Panc1 (cell line): Measurements from ENCODE around the gene DDX1. TPM values are rescaled to one million over a fixed set of nuclear protein-coding genes. Genes with fewer than 3 reads are reported as not detected.

Source experiments
- ATAC-seq: fragments of 200-7000 bp; cut with Tn5 transposase; 2 replicates; pipeline ENCODE4 v1.9.1; 2020; ENCODE audit warnings: mild to moderate bottlenecking, moderate library complexity
- BruUV-seq: library from RNA; stranded (reverse); fragments of 400-500 nt; replicated peaks from 2 replicates; lab custom pipeline; 2021; lab: Mats Ljungman, UMichigan
- CTCF ChIA-PET: fragments of 300-600 bp; sonication (Branson Sonifier 250); formaldehyde crosslinking; loops from one replicate; lab custom pipeline; 2022; ENCODE audit warnings: antibody characterized with exemption; lab: Charles Lee
- POLR2A ChIA-PET: fragments of 300-600 bp; sonication (Branson Sonifier 250); formaldehyde crosslinking; loops from one replicate; lab custom pipeline; 2022; ENCODE audit warnings: antibody characterized with exemption; lab: Charles Lee
- DNase-seq: peaks from one replicate; pipeline ENCODE4 v3.0.0-alpha.2; 2010; ENCODE audit warnings: low read depth, low spot score
- H3K27ac ChIP-seq: 2 replicates; pipeline ENCODE4 v1.5.1; 2011; ENCODE audit warnings: mild to moderate bottlenecking, low read length, inconsistent platforms
- H3K27me3 ChIP-seq: fragments of 200-500 bp; sonication (Bioruptor generic); 2 replicates; pipeline ENCODE4 v1.6.0; 2014; ENCODE audit warnings: low read length, inconsistent platforms; ENCODE audit not compliant: control insufficient read depth, insufficient read depth
- H3K36me3 ChIP-seq: fragments of 200-500 bp; sonication (Bioruptor generic); 2 replicates; pipeline ENCODE4 v1.5.1; 2014; ENCODE audit warnings: inconsistent platforms, mild to moderate bottlenecking, low read length, moderate library complexity; ENCODE audit not compliant: control insufficient read depth, insufficient read depth
- H3K4me1 ChIP-seq: 2 replicates; pipeline ENCODE4 v1.5.1; 2011; ENCODE audit warnings: inconsistent platforms, mild to moderate bottlenecking, low read length, moderate library complexity; ENCODE audit not compliant: control insufficient read depth, insufficient read depth
- H3K4me3 ChIP-seq, 2 experiments: 2 replicates each; pipeline ENCODE4 v1.5.1; 2011 to 2012; ENCODE audit warnings: low read depth in 2 of 2, low read length in 2 of 2, mild to moderate bottlenecking in 2 of 2, inconsistent platforms in 1 of 2, moderate library complexity in 1 of 2
- H3K9me3 ChIP-seq: fragments of 200-500 bp; sonication (Bioruptor generic); 2 replicates; pipeline ENCODE4 v1.5.1; 2014; ENCODE audit warnings: low read depth, mild to moderate bottlenecking, inconsistent platforms, low read length, moderate library complexity; ENCODE audit not compliant: control insufficient read depth, insufficient read depth
- POLR2AphosphoS5 ChIP-seq: IDR thresholded peaks from 2 replicates; pipeline ENCODE4 v1.6.1; 2012; ENCODE audit warnings: mild to moderate bottlenecking, low read depth, low read length, moderate library complexity
- SIN3A ChIP-seq: IDR thresholded peaks from 2 replicates; pipeline ENCODE4 v1.6.1; 2012; ENCODE audit warnings: low read depth, mild to moderate bottlenecking, low read length, moderate library complexity, borderline replicate concordance; ENCODE audit not compliant: insufficient read depth
- TCF7L2 ChIP-seq: IDR thresholded peaks from 2 replicates; pipeline ENCODE4 v1.6.1; 2011; ENCODE audit warnings: mild to moderate bottlenecking, low read depth, low read length, inconsistent platforms
- in situ Hi-C: cut with HindIII; loops from 2 replicates; pipeline ENCODE4 v1.10.0; 2016; ENCODE audit warnings: low sequenced_read_pairs, low pct_unique_long_range_greater_than_20kb
- intact Hi-C: fragments of 100-400 bp; cut with micrococcal nuclease; formaldehyde crosslinking; loops from one replicate; pipeline ENCODE4 v1.10.0; 2022; ENCODE audit not compliant: unreplicated experiment
- total RNA-seq: library from RNA; stranded (reverse); gene quantifications from one replicate; pipeline ENCODE4 v1.2.1, GENCODE V29; 2021; ENCODE audit not compliant: unreplicated experiment
- TF ChIP-seq, protein P1 (sequence below): fragments of 450-650 bp; IDR thresholded peaks from 2 replicates; pipeline ENCODE4 v1.5.1; 2017; ENCODE audit warnings: mild to moderate bottlenecking
- TF ChIP-seq, protein P2 (sequence below), 2 experiments: IDR thresholded peaks; 2 replicates each; pipeline ENCODE4 v1.6.1; 2011 to 2012; ENCODE audit warnings: low read depth in 2 of 2, control low read depth in 1 of 2, low read length in 1 of 2, mild to moderate bottlenecking in 1 of 2, moderate library complexity in 1 of 2; ENCODE audit not compliant: insufficient read depth in 1 of 2

DDX1 gene
- total RNA-seq, 1 experiment from 2014 or later, result 102 TPM

- no peaks in the 10 kb centered on the region for H3K27me3 ChIP-seq
- no peaks in the 10 kb centered on the region for H3K9me3 ChIP-seq
- no peak overlapping the region for H3K27ac ChIP-seq
- ChIA-PET CTCF (no interaction called here), POLR2A (no interaction called here)
- no peak overlapping the region for H3K4me3 ChIP-seq
- in situ Hi-C loops (no loop called here), intact Hi-C loops (no loop called here)
- no peaks in the 10 kb centered on the region for H3K36me3 ChIP-seq
- no peak for ATAC-seq
- TF ChIP-seq, protein P1, sequence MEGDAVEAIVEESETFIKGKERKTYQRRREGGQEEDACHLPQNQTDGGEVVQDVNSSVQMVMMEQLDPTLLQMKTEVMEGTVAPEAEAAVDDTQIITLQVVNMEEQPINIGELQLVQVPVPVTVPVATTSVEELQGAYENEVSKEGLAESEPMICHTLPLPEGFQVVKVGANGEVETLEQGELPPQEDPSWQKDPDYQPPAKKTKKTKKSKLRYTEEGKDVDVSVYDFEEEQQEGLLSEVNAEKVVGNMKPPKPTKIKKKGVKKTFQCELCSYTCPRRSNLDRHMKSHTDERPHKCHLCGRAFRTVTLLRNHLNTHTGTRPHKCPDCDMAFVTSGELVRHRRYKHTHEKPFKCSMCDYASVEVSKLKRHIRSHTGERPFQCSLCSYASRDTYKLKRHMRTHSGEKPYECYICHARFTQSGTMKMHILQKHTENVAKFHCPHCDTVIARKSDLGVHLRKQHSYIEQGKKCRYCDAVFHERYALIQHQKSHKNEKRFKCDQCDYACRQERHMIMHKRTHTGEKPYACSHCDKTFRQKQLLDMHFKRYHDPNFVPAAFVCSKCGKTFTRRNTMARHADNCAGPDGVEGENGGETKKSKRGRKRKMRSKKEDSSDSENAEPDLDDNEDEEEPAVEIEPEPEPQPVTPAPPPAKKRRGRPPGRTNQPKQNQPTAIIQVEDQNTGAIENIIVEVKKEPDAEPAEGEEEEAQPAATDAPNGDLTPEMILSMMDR, result no peak
- TF ChIP-seq, protein P2, sequence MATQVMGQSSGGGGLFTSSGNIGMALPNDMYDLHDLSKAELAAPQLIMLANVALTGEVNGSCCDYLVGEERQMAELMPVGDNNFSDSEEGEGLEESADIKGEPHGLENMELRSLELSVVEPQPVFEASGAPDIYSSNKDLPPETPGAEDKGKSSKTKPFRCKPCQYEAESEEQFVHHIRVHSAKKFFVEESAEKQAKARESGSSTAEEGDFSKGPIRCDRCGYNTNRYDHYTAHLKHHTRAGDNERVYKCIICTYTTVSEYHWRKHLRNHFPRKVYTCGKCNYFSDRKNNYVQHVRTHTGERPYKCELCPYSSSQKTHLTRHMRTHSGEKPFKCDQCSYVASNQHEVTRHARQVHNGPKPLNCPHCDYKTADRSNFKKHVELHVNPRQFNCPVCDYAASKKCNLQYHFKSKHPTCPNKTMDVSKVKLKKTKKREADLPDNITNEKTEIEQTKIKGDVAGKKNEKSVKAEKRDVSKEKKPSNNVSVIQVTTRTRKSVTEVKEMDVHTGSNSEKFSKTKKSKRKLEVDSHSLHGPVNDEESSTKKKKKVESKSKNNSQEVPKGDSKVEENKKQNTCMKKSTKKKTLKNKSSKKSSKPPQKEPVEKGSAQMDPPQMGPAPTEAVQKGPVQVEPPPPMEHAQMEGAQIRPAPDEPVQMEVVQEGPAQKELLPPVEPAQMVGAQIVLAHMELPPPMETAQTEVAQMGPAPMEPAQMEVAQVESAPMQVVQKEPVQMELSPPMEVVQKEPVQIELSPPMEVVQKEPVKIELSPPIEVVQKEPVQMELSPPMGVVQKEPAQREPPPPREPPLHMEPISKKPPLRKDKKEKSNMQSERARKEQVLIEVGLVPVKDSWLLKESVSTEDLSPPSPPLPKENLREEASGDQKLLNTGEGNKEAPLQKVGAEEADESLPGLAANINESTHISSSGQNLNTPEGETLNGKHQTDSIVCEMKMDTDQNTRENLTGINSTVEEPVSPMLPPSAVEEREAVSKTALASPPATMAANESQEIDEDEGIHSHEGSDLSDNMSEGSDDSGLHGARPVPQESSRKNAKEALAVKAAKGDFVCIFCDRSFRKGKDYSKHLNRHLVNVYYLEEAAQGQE (IDR thresholded peaks at IDR 0.05; ENCODE audit: insufficient read depth in 1 of 2, low read depth in 2 of 2, low read length in 1 of 2), result no peak
- TF ChIP-seq SIN3A (no peak), POLR2AphosphoS5 (no peak), TCF7L2 (no peak)
- no TSS peak for BruUV-seq
- DNase-seq, result no peak
- no peaks in the 10 kb centered on the region for H3K4me1 ChIP-seq
Observed at GRCh38 chr2:15571729-15572128, 19.9 kb upstream of the DDX1 start.

DNA sequence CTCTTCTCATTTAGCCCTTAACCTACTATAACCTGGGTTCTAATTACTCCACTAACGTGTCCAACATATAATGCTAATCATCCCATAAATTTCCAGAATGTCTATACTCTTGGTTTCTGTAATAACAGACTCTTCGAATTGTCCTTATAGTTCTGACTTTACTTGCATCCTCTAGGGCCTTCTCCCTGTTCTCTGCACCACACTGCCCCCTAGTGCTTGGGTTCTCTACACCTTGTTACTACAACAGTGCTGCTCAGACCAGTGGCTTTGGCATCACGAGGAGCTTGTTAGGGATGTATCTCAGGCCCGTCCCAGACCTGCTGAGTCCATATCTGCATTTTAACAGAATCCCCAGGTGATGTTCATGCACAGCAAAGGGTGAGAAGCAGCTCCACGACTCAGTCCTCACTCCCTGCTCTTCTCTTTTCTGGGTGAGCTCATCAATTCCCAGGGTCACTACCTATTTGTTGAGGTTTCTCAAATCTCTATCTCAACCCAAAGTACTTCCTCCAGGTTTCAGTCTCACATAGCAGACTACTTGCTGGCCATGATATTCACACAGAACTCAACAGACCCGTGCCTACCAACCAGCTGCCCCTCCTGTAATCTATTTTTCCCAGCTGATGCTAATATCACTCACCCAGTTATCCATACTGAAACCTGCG, 14.5 kb upstream of the DDX1 start:
- CTCF ChIA-PET, result interaction anchor here (0.5 to 0.6 kb wide), 3 partner anchors 10 to 216 kb away, joined by 3 to 5 read pairs (median 3); partner anchors contain the start of gene NBAS
- H3K27me3 ChIP-seq, result no peaks in the 10 kb centered on the region
- no peaks in the 10 kb centered on the region for H3K36me3 ChIP-seq
- H3K4me3 ChIP-seq, result no peak overlapping the region
- intact Hi-C loops, result no loop called here
- POLR2A ChIA-PET, result no interaction called here
- ATAC-seq (peak; percentile 99), DNase-seq (peak; percentile 64)
- H3K9me3 ChIP-seq, result no peaks in the 10 kb centered on the region
- BruUV-seq, result no TSS peak
- no peak overlapping the region for H3K27ac ChIP-seq
- in situ Hi-C loops, result no loop called here
- no peaks in the 10 kb centered on the region for H3K4me1 ChIP-seq
- TF ChIP-seq, protein P1, result peak; percentile 86
- TF ChIP-seq, protein P2 (IDR thresholded peaks at IDR 0.05; ENCODE audit: insufficient read depth in 1 of 2, low read depth in 2 of 2, low read length in 1 of 2), result no peak
